GM12892 (cell line): ENCODE data around the gene GFRA4.

ENCODE experiments used
- POLR2A ChIP-seq: IDR thresholded peaks from 2 replicates; pipeline ENCODE4 v1.6.1; 2011; ENCODE audit warnings: low read depth, low read length, control low read depth
- POLR2AphosphoS5 ChIP-seq: IDR thresholded peaks from 2 replicates; pipeline ENCODE4 v1.6.1; 2011; ENCODE audit warnings: low read depth, low read length, control low read depth
- TAF1 ChIP-seq: IDR thresholded peaks from 2 replicates; pipeline ENCODE4 v1.6.1; 2011; ENCODE audit warnings: low read depth, mild to moderate bottlenecking, control low read depth, low read length, borderline replicate concordance

- TF ChIP-seq TAF1 (no peak), POLR2AphosphoS5 (no peak), POLR2A (no peak)
These were observed 11.8 kb downstream of the GFRA4 start for GRCh38 chr20:3651204-3651962.
